Activated CD4-positive, alpha-beta memory T cell treated with anti-CD3 and anti-CD28 coated beads, Interleukin-2, amount 10 ng/mL, durations not matched to agents 7 days and 5 days (primary cell): ENCODE results near the gene SCN8A. TPM values are rescaled to one million over a fixed set of nuclear protein-coding genes. Genes with fewer than 3 reads are reported as not detected.

ENCODE experiments used
- CTCF ChIA-PET: fragments of 350-600 bp; sonication (Branson Sonifier 250); formaldehyde crosslinking; loops from one replicate; lab custom pipeline; 2021; ENCODE audit warnings: antibody characterized with exemption, inconsistent platforms; lab: Charles Lee
- POLR2A ChIA-PET: fragments of 350-600 bp; sonication (Branson Sonifier 250); formaldehyde crosslinking; loops from one replicate; lab custom pipeline; 2021; ENCODE audit warnings: antibody characterized with exemption; lab: Charles Lee
- DNase-seq: peaks from one replicate; pipeline ENCODE4 v3.0.0-alpha.2; 2020
- H3K27ac Mint-ChIP-seq: one replicate; pipeline ENCODE4 v1.8.0; 2021; ENCODE audit warnings: mild to moderate bottlenecking, mixed read lengths
- H3K27me3 Mint-ChIP-seq: one replicate; pipeline ENCODE4 v1.8.0; 2021; ENCODE audit warnings: mixed read lengths
- H3K36me3 Mint-ChIP-seq: one replicate; pipeline ENCODE4 v1.8.0; 2021; ENCODE audit warnings: low read depth, mixed read lengths
- H3K4me1 Mint-ChIP-seq: one replicate; pipeline ENCODE4 v1.8.0; 2021; ENCODE audit warnings: mixed read lengths
- H3K4me3 Mint-ChIP-seq: one replicate; pipeline ENCODE4 v1.8.0; 2021; ENCODE audit warnings: mild to moderate bottlenecking, mixed read lengths
- H3K9me3 Mint-ChIP-seq: one replicate; pipeline ENCODE4 v1.8.0; 2021; ENCODE audit warnings: mixed read lengths
- total RNA-seq, 2 experiments: library from RNA; stranded (reverse); gene quantifications; one replicate each; pipeline ENCODE4 v1.2.3, GENCODE V29; 2021

Gene SCN8A
- total RNA-seq, 2 experiments from 2014 or later, result 0.33 to 0.58 TPM

DNA sequence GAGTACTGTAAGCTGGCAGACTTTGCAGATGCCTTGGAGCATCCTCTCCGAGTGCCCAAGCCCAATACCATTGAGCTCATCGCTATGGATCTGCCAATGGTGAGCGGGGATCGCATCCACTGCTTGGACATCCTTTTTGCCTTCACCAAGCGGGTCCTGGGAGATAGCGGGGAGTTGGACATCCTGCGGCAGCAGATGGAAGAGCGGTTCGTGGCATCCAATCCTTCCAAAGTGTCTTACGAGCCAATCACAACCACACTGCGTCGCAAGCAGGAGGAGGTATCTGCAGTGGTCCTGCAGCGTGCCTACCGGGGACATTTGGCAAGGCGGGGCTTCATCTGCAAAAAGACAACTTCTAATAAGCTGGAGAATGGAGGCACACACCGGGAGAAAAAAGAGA lies 215.9 kb downstream of the SCN8A start:
- no peaks in the 10 kb centered on the region for H3K4me1 Mint-ChIP-seq
- CTCF ChIA-PET, result interaction anchor here (0.7 kb wide), 1 partner anchor 8 kb away, joined by 3 read pairs; no protein-coding TSS in a partner anchor
- no peak overlapping the region for H3K27ac Mint-ChIP-seq
- DNase-seq, result no peak
- H3K4me3 Mint-ChIP-seq, result no peak overlapping the region
- no peaks in the 10 kb centered on the region for H3K9me3 Mint-ChIP-seq
- no peaks in the 10 kb centered on the region for H3K36me3 Mint-ChIP-seq
- peaks cover 9% of the 10 kb centered on the region for H3K27me3 Mint-ChIP-seq
- POLR2A ChIA-PET, result no interaction called here

GRCh38 chr12:51809193-51809592 lies 218.2 kb downstream of the SCN8A start:
- DNase-seq, result no peak
- POLR2A ChIA-PET, result no interaction called here
- Mint-ChIP-seq H3K4me1 (no peaks in the 10 kb centered on the region), H3K27ac (no peak overlapping the region), H3K27me3 (peaks cover 9% of the 10 kb centered on the region), H3K36me3 (no peaks in the 10 kb centered on the region), H3K9me3 (no peaks in the 10 kb centered on the region), H3K4me3 (no peak overlapping the region)
- CTCF ChIA-PET, result no interaction called here

GRCh38 chr12:51811203-51812202 lies 220.5 kb downstream of the SCN8A start:
- Mint-ChIP-seq H3K36me3 (no peaks in the 10 kb centered on the region), H3K27ac (no peak overlapping the region), H3K27me3 (peaks cover 22% of the 10 kb centered on the region), H3K4me3 (no peak overlapping the region), H3K9me3 (no peaks in the 10 kb centered on the region), H3K4me1 (peaks cover 6% of the 10 kb centered on the region)
- no peak for DNase-seq
- POLR2A ChIA-PET, result no interaction called here
- CTCF ChIA-PET, result interaction anchor here (0.5 to 1.5 kb wide), 2 partner anchors 13 to 309 kb away, joined by 3 to 4 read pairs; no protein-coding TSS in a partner anchor

- Mint-ChIP-seq H3K4me3 (no peak overlapping the region), H3K27me3 (peaks cover 34% of the 10 kb centered on the region), H3K9me3 (no peaks in the 10 kb centered on the region), H3K27ac (no peak overlapping the region), H3K36me3 (no peaks in the 10 kb centered on the region), H3K4me1 (peaks cover 6% of the 10 kb centered on the region)
- ChIA-PET POLR2A (no interaction called here), CTCF (interaction anchor here (1.3 to 2.8 kb wide), 6 partner anchors 11 to 394 kb away, joined by 3 to 16 read pairs (median 5); no protein-coding TSS in a partner anchor)
- DNase-seq, result no peak
Observed at GRCh38 chr12:51812871-51813270, 221.8 kb downstream of the SCN8A start.

DNA sequence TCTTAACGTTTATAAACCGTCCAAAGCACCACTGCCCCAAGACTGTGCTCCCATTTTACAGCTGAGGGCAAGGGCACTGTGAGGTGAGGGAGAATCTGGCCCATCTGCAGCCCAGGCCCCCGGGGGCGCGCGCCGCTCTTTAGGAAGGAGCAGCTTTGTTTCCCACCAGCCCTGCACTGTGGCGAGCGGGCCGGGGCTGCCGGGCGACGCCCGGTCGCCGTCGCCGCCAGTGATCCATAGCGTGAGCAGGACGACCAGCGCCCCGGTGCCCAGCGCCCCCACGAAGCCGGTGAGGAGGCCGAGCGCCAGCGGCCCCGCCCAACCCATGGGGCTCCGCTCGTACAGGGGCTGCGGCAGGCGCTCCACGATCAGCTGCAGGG lies 222.9 kb downstream of the SCN8A start:
- Mint-ChIP-seq H3K27me3 (peaks cover 30% of the 10 kb centered on the region), H3K36me3 (no peaks in the 10 kb centered on the region), H3K9me3 (no peaks in the 10 kb centered on the region), H3K4me3 (peak overlapping the region; percentile 40), H3K4me1 (peaks cover 6% of the 10 kb centered on the region), H3K27ac (no peak overlapping the region)
- ChIA-PET POLR2A (interaction anchor here (1.4 kb wide), 1 partner anchor 10 kb away, joined by 7 read pairs; no protein-coding TSS in a partner anchor), CTCF (interaction anchor here (0.7 to 2.8 kb wide), 8 partner anchors 10 to 397 kb away, joined by 3 to 16 read pairs (median 4); no protein-coding TSS in a partner anchor)
- DNase-seq, result no peak

GRCh38 chr12:51814311-51815088 lies 223.5 kb downstream of the SCN8A start:
- CTCF ChIA-PET, result interaction anchor here (0.7 to 2.8 kb wide), 9 partner anchors 7 to 398 kb away, joined by 3 to 16 read pairs (median 3); no protein-coding TSS in a partner anchor
- no peaks in the 10 kb centered on the region for H3K9me3 Mint-ChIP-seq
- peaks cover 6% of the 10 kb centered on the region for H3K4me1 Mint-ChIP-seq
- peaks cover 30% of the 10 kb centered on the region for H3K27me3 Mint-ChIP-seq
- peak; percentile 68 for DNase-seq
- H3K27ac Mint-ChIP-seq, result no peak overlapping the region
- POLR2A ChIA-PET, result interaction anchor here (1.4 kb wide), 1 partner anchor 9 kb away, joined by 7 read pairs; no protein-coding TSS in a partner anchor
- peak overlapping the region; percentile 54 for H3K4me3 Mint-ChIP-seq
- H3K36me3 Mint-ChIP-seq, result no peaks in the 10 kb centered on the region

DNA sequence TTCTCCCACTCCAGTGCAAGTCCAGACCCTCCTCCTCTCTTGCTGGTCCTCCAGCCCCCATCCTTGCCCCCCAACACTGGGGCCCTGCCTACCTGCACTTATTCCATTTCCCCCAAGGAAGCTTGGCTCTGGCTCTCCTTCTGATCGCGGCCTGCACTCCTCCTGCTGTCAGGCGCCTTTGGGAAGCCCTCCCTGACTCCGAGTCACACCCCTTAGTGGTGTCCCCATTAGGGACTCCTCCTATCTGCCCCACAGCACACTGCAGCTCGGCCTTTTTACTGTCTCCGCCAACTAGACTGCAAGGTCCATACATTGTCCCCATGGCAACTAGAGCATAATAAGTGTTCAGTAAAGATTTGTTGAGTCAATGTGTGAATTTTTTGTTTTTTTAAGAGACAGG lies 224.5 kb downstream of the SCN8A start:
- H3K4me1 Mint-ChIP-seq, result peaks cover 12% of the 10 kb centered on the region
- DNase-seq, result no peak
- H3K36me3 Mint-ChIP-seq, result no peaks in the 10 kb centered on the region
- H3K27me3 Mint-ChIP-seq, result peaks cover 33% of the 10 kb centered on the region
- H3K4me3 Mint-ChIP-seq, result peak overlapping the region; percentile 54
- ChIA-PET CTCF (interaction anchor here (1.3 to 2.8 kb wide), 3 partner anchors 8 to 395 kb away, joined by 3 to 16 read pairs (median 4); no protein-coding TSS in a partner anchor), POLR2A (interaction anchor here (0.6 kb wide), 1 partner anchor 18 kb away, joined by 3 read pairs; no protein-coding TSS in a partner anchor)
- no peaks in the 10 kb centered on the region for H3K9me3 Mint-ChIP-seq
- no peak overlapping the region for H3K27ac Mint-ChIP-seq

- ChIA-PET CTCF (interaction anchor here (1.2 kb wide), 1 partner anchor 58 kb away, joined by 3 read pairs; no protein-coding TSS in a partner anchor), POLR2A (no interaction called here)
- Mint-ChIP-seq H3K27ac (no peak overlapping the region), H3K4me1 (peaks cover 12% of the 10 kb centered on the region), H3K4me3 (no peak overlapping the region), H3K9me3 (no peaks in the 10 kb centered on the region), H3K27me3 (peaks cover 33% of the 10 kb centered on the region), H3K36me3 (no peaks in the 10 kb centered on the region)
- DNase-seq, result no peak
Observed at GRCh38 chr12:51817027-51817953, 226.3 kb downstream of the SCN8A start.

DNA sequence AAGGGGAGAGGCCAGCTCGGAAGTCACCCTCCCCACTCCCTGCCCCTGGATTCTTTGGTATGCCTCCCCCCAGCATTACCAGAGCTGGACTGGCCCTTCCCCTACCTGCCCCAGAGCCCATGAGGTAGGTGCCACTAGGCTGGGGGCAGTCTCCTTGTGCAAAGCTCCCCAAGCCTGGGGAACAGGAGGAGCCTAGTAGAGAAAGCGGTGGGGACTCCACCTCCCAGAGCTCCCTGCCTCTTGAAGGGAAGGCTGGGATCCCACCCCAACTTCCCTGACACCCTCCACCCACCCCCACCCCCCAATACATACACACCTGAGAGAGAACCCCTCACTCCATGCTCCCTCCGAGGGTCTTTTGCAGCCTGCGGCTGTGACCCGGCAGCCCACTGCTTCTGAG lies 227.1 kb downstream of the SCN8A start:
- ChIA-PET CTCF (interaction anchor here (1.2 kb wide), 1 partner anchor 57 kb away, joined by 3 read pairs; no protein-coding TSS in a partner anchor), POLR2A (no interaction called here)
- H3K36me3 Mint-ChIP-seq, result no peaks in the 10 kb centered on the region
- H3K4me3 Mint-ChIP-seq, result no peak overlapping the region
- peaks cover 35% of the 10 kb centered on the region for H3K27me3 Mint-ChIP-seq
- H3K4me1 Mint-ChIP-seq, result peaks cover 12% of the 10 kb centered on the region
- H3K9me3 Mint-ChIP-seq, result no peaks in the 10 kb centered on the region
- H3K27ac Mint-ChIP-seq, result no peak overlapping the region
- DNase-seq, result no peak

DNA sequence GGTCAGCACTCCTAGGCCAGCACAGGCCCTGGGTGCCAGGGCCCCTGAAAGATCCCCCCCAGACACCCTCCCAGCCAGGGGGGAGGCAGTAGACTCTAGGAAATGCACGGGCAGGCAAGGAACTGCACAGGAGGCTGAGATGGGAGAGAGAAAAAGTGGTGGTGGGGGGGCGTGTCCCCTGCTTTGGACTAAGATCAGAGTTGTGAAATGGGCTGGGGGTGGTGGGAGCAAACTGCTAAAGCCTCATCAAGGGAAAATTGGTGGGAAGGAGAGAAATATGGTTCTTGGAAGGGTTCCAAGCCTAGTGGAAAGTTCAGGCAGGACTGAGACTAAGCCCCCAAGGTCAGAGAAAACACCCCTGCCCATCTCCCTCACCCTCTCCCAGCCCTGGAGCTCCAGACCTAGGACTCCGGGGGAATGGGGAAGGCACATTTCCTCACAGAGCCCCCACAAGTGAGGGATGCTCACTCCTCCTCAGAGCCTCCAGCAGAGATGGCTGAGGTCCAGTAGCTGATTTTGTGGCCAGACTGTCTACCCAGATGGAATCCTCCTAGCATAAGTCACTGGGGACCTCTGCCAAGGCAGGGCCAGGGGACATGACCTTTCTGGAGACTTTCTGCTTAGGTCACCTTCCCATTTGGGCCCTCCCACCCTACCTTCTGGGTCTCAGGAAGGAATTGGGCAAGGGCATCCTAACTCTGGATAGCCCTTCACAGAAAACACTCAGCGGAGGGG lies 227.7 kb downstream of the SCN8A start:
- Mint-ChIP-seq H3K27ac (no peak overlapping the region), H3K27me3 (peaks cover 38% of the 10 kb centered on the region), H3K36me3 (no peaks in the 10 kb centered on the region), H3K9me3 (no peaks in the 10 kb centered on the region), H3K4me3 (no peak overlapping the region), H3K4me1 (peaks cover 14% of the 10 kb centered on the region)
- ChIA-PET CTCF (interaction anchor here (0.9 kb wide), 1 partner anchor 33 kb away, joined by 5 read pairs; no protein-coding TSS in a partner anchor), POLR2A (interaction anchor here (1.4 kb wide), 1 partner anchor 14 kb away, joined by 3 read pairs; no protein-coding TSS in a partner anchor)
- DNase-seq, result no peak
